HEK293 (cell line): ENCODE results near the gene EPOP.

Source experiments
- CTCF ChIP-seq: fragments of 450-650 bp; formaldehyde crosslinking; IDR thresholded peaks from 2 replicates; pipeline ENCODE4 v1.5.1; 2016; ENCODE audit warnings: missing biosample characterization, missing genetic modification characterization
- FEZF1 ChIP-seq: fragments of 450-650 bp; formaldehyde crosslinking; IDR thresholded peaks from 2 replicates; pipeline ENCODE4 v1.5.1; 2016; ENCODE audit warnings: missing biosample characterization, missing genetic modification characterization
- PRDM4 ChIP-seq: fragments of 450-650 bp; formaldehyde crosslinking; IDR thresholded peaks from 2 replicates; pipeline ENCODE4 v1.5.1; 2017; ENCODE audit warnings: missing biosample characterization, missing genetic modification characterization
- ZBTB26 ChIP-seq: fragments of 450-650 bp; formaldehyde crosslinking; optimal IDR thresholded peaks from 2 replicates; pipeline ENCODE3; 2016; ENCODE audit warnings: missing biosample characterization, mild to moderate bottlenecking, missing genetic modification characterization
- ZFHX2 ChIP-seq: fragments of 450-650 bp; formaldehyde crosslinking; conservative IDR thresholded peaks from 2 replicates; pipeline ENCODE4 v1.5.1; 2016; ENCODE audit warnings: missing biosample characterization, missing genetic modification characterization
- ZFP3 ChIP-seq: fragments of 450-650 bp; formaldehyde crosslinking; IDR thresholded peaks from 2 replicates; pipeline ENCODE4 v1.5.1; 2016; ENCODE audit warnings: low read depth, missing biosample characterization, missing genetic modification characterization
- ZNF121 ChIP-seq: fragments of 450-650 bp; formaldehyde crosslinking; IDR thresholded peaks from 2 replicates; pipeline ENCODE4 v1.5.1; 2016; ENCODE audit warnings: missing biosample characterization, missing genetic modification characterization
- ZNF155 ChIP-seq: fragments of 450-650 bp; formaldehyde crosslinking; IDR thresholded peaks from 2 replicates; pipeline ENCODE4 v1.5.1; 2016; ENCODE audit warnings: missing biosample characterization, missing genetic modification characterization
- ZNF18 ChIP-seq: fragments of 450-650 bp; formaldehyde crosslinking; IDR thresholded peaks from 2 replicates; pipeline ENCODE4 v1.5.1; 2016; ENCODE audit warnings: missing biosample characterization, missing genetic modification characterization
- ZNF202 ChIP-seq: fragments of 450-650 bp; formaldehyde crosslinking; IDR thresholded peaks from 2 replicates; pipeline ENCODE4 v1.5.1; 2016; ENCODE audit warnings: missing biosample characterization, missing genetic modification characterization, borderline replicate concordance
- ZNF239 ChIP-seq: fragments of 450-650 bp; formaldehyde crosslinking; IDR thresholded peaks from 2 replicates; pipeline ENCODE4 v1.5.1; 2016; ENCODE audit warnings: missing biosample characterization, missing genetic modification characterization
- ZNF24 ChIP-seq: fragments of 450-650 bp; formaldehyde crosslinking; IDR thresholded peaks from 2 replicates; pipeline ENCODE4 v1.5.1; 2016; ENCODE audit warnings: missing biosample characterization, missing genetic modification characterization
- ZNF302 ChIP-seq: fragments of 450-650 bp; formaldehyde crosslinking; IDR thresholded peaks from 2 replicates; pipeline ENCODE4 v1.5.1; 2016; ENCODE audit warnings: missing biosample characterization, missing genetic modification characterization, low read depth
- ZNF311 ChIP-seq: fragments of 450-650 bp; formaldehyde crosslinking; IDR thresholded peaks from 2 replicates; pipeline ENCODE4 v1.5.1; 2017; ENCODE audit warnings: missing biosample characterization, missing genetic modification characterization, borderline replicate concordance
- ZNF423 ChIP-seq: fragments of 450-650 bp; formaldehyde crosslinking; IDR thresholded peaks from 2 replicates; pipeline ENCODE4 v1.5.1; 2016; ENCODE audit warnings: missing biosample characterization, missing genetic modification characterization
- ZNF426 ChIP-seq: fragments of 450-650 bp; formaldehyde crosslinking; IDR thresholded peaks from 2 replicates; pipeline ENCODE4 v1.5.1; 2017; ENCODE audit warnings: missing biosample characterization, missing genetic modification characterization, mild to moderate bottlenecking, inconsistent platforms, moderate library complexity
- ZNF48 ChIP-seq: fragments of 450-650 bp; formaldehyde crosslinking; IDR thresholded peaks from 2 replicates; pipeline ENCODE4 v1.5.1; 2016; ENCODE audit warnings: missing biosample characterization, missing genetic modification characterization
- ZNF513 ChIP-seq: fragments of 450-650 bp; IDR thresholded peaks from 2 replicates; pipeline ENCODE4 v1.5.1; 2018; ENCODE audit warnings: missing biosample characterization, missing genetic modification characterization
- ZNF623 ChIP-seq: fragments of 450-650 bp; formaldehyde crosslinking; IDR thresholded peaks from 2 replicates; pipeline ENCODE4 v1.5.1; 2016; ENCODE audit warnings: missing biosample characterization, missing genetic modification characterization
- ZNF692 ChIP-seq: fragments of 450-650 bp; formaldehyde crosslinking; IDR thresholded peaks from 2 replicates; pipeline ENCODE4 v1.5.1; 2016; ENCODE audit warnings: missing biosample characterization, missing genetic modification characterization
- ZNF701 ChIP-seq: fragments of 450-650 bp; formaldehyde crosslinking; IDR thresholded peaks from 2 replicates; pipeline ENCODE4 v1.5.1; 2016; ENCODE audit warnings: missing biosample characterization, missing genetic modification characterization
- ZNF704 ChIP-seq: fragments of 450-650 bp; formaldehyde crosslinking; IDR thresholded peaks from 2 replicates; pipeline ENCODE4 v1.5.1; 2016; ENCODE audit warnings: missing biosample characterization, missing genetic modification characterization
- ZNF776 ChIP-seq: fragments of 450-650 bp; formaldehyde crosslinking; IDR thresholded peaks from 2 replicates; pipeline ENCODE4 v1.5.0; 2017; ENCODE audit warnings: missing biosample characterization, missing genetic modification characterization, borderline replicate concordance
- ZNF777 ChIP-seq: fragments of 450-650 bp; formaldehyde crosslinking; IDR thresholded peaks from 2 replicates; pipeline ENCODE4 v1.5.1; 2017; ENCODE audit warnings: missing biosample characterization, missing genetic modification characterization, borderline replicate concordance
- TF ChIP-seq, protein P1 (sequence below): fragments of 450-650 bp; formaldehyde crosslinking; IDR thresholded peaks from 2 replicates; pipeline ENCODE4 v1.5.1; 2016; ENCODE audit warnings: missing biosample characterization, missing genetic modification characterization
- TF ChIP-seq, protein P2 (sequence below): fragments of 450-650 bp; formaldehyde crosslinking; IDR thresholded peaks from 2 replicates; pipeline ENCODE4 v1.5.1; 2016; ENCODE audit warnings: missing biosample characterization, missing genetic modification characterization

Gene EPOP

DNA sequence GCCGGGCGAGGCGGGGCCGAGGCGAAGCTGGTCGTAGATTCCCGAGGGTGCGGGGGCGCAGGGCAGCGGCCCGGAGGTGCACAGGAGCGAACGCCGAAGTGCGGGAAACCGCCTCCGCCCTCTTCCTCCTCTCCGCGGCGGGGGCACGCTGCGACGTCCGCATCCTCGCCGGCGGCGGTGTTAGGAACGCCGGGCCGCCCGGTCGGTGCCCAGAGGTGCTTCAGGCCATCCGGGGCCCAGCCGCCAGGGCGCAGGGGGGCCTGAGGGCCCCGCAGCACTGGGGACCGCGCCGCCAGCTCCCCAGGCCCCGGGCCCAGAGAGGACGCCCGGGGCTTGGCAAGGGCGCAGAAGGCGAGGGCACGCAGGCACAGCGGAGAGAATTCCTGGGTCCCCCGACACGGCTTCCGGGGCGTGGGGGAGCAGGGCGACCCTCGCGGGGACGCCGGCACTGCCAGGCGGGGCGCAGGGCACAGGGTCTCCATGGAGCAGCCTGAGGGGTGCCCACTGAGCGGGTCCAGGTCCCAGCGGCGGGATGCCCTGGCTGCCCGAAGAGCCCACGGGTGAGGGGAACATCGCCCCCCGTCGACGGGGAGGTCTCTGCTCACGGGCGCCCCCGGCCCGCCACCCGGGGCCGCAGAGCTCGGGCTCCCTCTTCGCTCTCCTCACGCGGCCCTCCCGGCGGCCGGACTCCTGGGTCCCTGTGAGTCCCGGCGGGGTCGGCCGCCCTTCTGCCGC lies 576 bp downstream of the EPOP start (continued):
- no peak for TF ChIP-seq ZNF692 (tag by site-specific recombination)
- TF ChIP-seq ZNF513 (tag by site-specific recombination): no peak
- no peak for TF ChIP-seq ZNF155
- TF ChIP-seq ZNF777: no peak; the same call in 1 of the 2 replicates
- no peak for TF ChIP-seq ZFP3 (tag by site-specific recombination)
- no peak for TF ChIP-seq FEZF1 (tag by site-specific recombination)
- no peak for TF ChIP-seq ZNF704
- TF ChIP-seq ZNF18 (tag by site-specific recombination): no peak
- TF ChIP-seq ZNF121 (tag by site-specific recombination): no peak
- no peak for TF ChIP-seq ZNF701 (tag by site-specific recombination)
- TF ChIP-seq ZBTB26 (tag by site-specific recombination): peak; percentile 69
- no peak for TF ChIP-seq ZNF423 (tag by site-specific recombination)
- no peak for TF ChIP-seq ZNF202 (tag by site-specific recombination)
- no peak for TF ChIP-seq ZNF48 (tag by site-specific recombination)
- TF ChIP-seq ZNF311 (tag by site-specific recombination): no peak
- peak; percentile 61 for TF ChIP-seq ZFHX2
- TF ChIP-seq CTCF (tag by site-specific recombination): peak; percentile 82
- TF ChIP-seq, protein P1, sequence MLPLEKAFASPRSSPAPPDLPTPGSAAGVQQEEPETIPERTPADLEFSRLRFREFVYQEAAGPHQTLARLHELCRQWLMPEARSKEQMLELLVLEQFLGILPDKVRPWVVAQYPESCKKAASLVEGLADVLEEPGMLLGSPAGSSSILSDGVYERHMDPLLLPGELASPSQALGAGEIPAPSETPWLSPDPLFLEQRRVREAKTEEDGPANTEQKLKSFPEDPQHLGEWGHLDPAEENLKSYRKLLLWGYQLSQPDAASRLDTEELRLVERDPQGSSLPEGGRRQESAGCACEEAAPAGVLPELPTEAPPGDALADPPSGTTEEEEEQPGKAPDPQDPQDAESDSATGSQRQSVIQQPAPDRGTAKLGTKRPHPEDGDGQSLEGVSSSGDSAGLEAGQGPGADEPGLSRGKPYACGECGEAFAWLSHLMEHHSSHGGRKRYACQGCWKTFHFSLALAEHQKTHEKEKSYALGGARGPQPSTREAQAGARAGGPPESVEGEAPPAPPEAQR (tag by site-specific recombination): no peak
- TF ChIP-seq ZNF239: no peak
- TF ChIP-seq ZNF302 (tag by site-specific recombination): no peak
- no peak for TF ChIP-seq ZNF623 (tag by site-specific recombination)
- no peak for TF ChIP-seq PRDM4 (tag by site-specific recombination)
- TF ChIP-seq ZNF24 (tag by site-specific recombination): no peak
- TF ChIP-seq ZNF426 (tag by site-specific recombination): no peak
- TF ChIP-seq, protein P2, sequence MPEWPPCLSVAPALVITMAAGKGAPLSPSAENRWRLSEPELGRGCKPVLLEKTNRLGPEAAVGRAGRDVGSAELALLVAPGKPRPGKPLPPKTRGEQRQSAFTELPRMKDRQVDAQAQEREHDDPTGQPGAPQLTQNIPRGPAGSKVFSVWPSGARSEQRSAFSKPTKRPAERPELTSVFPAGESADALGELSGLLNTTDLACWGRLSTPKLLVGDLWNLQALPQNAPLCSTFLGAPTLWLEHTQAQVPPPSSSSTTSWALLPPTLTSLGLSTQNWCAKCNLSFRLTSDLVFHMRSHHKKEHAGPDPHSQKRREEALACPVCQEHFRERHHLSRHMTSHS (tag by site-specific recombination): no peak
- no peak for TF ChIP-seq ZNF776 (tag by site-specific recombination)
